Measurements from ENCODE around the gene STX17. TPM values are rescaled to one million over a fixed set of nuclear protein-coding genes. Genes with fewer than 3 reads are reported as not detected.

The STX17 gene
- total RNA-seq, 4 donors from 2014 or later, result 26.0 to 41.8 (median 37.9) TPM

- TF ChIP-seq CTCF (IDR thresholded peaks at IDR 0.05; ENCODE audit: low read depth), result no peak
Observed at GRCh38 chr9:99922711-99923030, 16.2 kb downstream of the STX17 start.

GRCh38 chr9:99925541-99925940, 19.1 kb downstream of the STX17 start:
- no peak for TF ChIP-seq CTCF (IDR thresholded peaks at IDR 0.05; ENCODE audit: low read depth)

GRCh38 chr9:99929652-99930051, 23.2 kb downstream of the STX17 start:
- no peak for TF ChIP-seq CTCF (IDR thresholded peaks at IDR 0.05; ENCODE audit: low read depth)

GRCh38 chr9:99931155-99931840, 24.8 kb downstream of the STX17 start:
- TF ChIP-seq CTCF (IDR thresholded peaks at IDR 0.05; ENCODE audit: low read depth), result no peak

- no peak for TF ChIP-seq CTCF (IDR thresholded peaks at IDR 0.05; ENCODE audit: low read depth)
Observed at GRCh38 chr9:99936947-99937587, 30.6 kb downstream of the STX17 start.

- no peak for TF ChIP-seq CTCF (IDR thresholded peaks at IDR 0.05; ENCODE audit: low read depth)
Observed at GRCh38 chr9:99947395-99947794, 40.9 kb downstream of the STX17 start.

GRCh38 chr9:99948482-99948881, 42.0 kb downstream of the STX17 start:
- no peak for TF ChIP-seq CTCF (IDR thresholded peaks at IDR 0.05; ENCODE audit: low read depth)

Data from subcutaneous adipose tissue (tissue), 4 donors.